HCT116 (cell line): Measurements from ENCODE around the gene FALEC. TPM values are rescaled to one million over a fixed set of nuclear protein-coding genes. Genes with fewer than 3 reads are reported as not detected.
A peak's percentile ranks its signal among the peaks of the same experiment; 100 is the strongest.

ENCODE experiments used
- ATAC-seq: fragments of 200-7000 bp; cut with Tn5 transposase; 2 replicates; pipeline ENCODE4 v1.9.1; 2020; ENCODE audit warnings: mild to moderate bottlenecking, moderate library complexity
- BruUV-seq: library from RNA; stranded (reverse); fragments of 400-500 nt; replicated peaks from 2 replicates; lab custom pipeline; 2021; lab: Mats Ljungman, UMichigan
- CTCF ChIA-PET: fragments of 300-600 bp; sonication (Branson Sonifier 250); formaldehyde crosslinking; loops from one replicate; lab custom pipeline; 2021; ENCODE audit warnings: antibody characterized with exemption; lab: Charles Lee
- POLR2A ChIA-PET: fragments of 300-600, 350-600 bp; sonication (Branson Sonifier 250); formaldehyde crosslinking; loops from one replicate; lab custom pipeline; 2021; ENCODE audit warnings: antibody characterized with exemption; lab: Charles Lee
- RAD21 ChIA-PET, 2 experiments: fragments of 300-600 bp; sonication (Branson Sonifier 250); formaldehyde crosslinking; loops; one replicate each; lab custom pipeline; 2023; ENCODE audit warnings: low total read pairs in 2 of 2; ENCODE audit not compliant: uncharacterized antibody in 2 of 2, unreplicated experiment in 2 of 2, low non-redundant PET in 1 of 2; lab: Charles Lee
- DNase-seq: peaks from one replicate; pipeline ENCODE4 v3.0.0-alpha.2; 2010; ENCODE audit warnings: low read depth, low spot score
- H2AFZ ChIP-seq: fragments of 200-600 bp; shearing (Covaris generic), sonication (generic); 2 replicates; pipeline ENCODE4 v1.6.1; 2017; ENCODE audit warnings: low read depth, mixed run types, mixed read lengths, antibody characterized with exemption, low read length; ENCODE audit not compliant: poor library complexity, severe bottlenecking
- H3K27ac ChIP-seq: 2 replicates; pipeline ENCODE4 v1.5.1; 2012; ENCODE audit warnings: low read depth, low read length
- H3K27me3 ChIP-seq: fragments of 200-600 bp; sonication (generic); 2 replicates; pipeline ENCODE4 v1.6.1; 2016; ENCODE audit warnings: mixed run types, low read length, mixed read lengths; ENCODE audit not compliant: insufficient read depth
- H3K36me3 ChIP-seq, 2 experiments: fragments of 200-500 bp in 1 of 2; fragments of 200-600 bp in 1 of 2; sonication (Bioruptor generic) in 1 of 2; sonication (generic) in 1 of 2; 2 replicates each; pipeline versions ENCODE4 v1.5.1 to v1.6.1; 2014 to 2016; ENCODE audit warnings: low read length in 2 of 2, inconsistent platforms in 1 of 2, mixed read lengths in 1 of 2, mixed run types in 1 of 2; ENCODE audit not compliant: insufficient read depth in 2 of 2, control insufficient read depth in 1 of 2
- H3K4me1 ChIP-seq, 2 experiments: fragments of 200-600 bp in 1 of 2; sonication (generic) in 1 of 2; 2 replicates each; pipeline versions ENCODE4 v1.5.1 to v1.6.1; 2012 to 2017; ENCODE audit warnings: low read length in 2 of 2, inconsistent platforms in 1 of 2, mild to moderate bottlenecking in 1 of 2, mixed read lengths in 1 of 2, mixed run types in 1 of 2, moderate library complexity in 1 of 2; ENCODE audit not compliant: insufficient read depth in 2 of 2, control insufficient read depth in 1 of 2
- H3K4me2 ChIP-seq: fragments of 200-600 bp; sonication (generic); 2 replicates; pipeline ENCODE4 v1.6.1; 2017; ENCODE audit warnings: mixed run types, low read length, mixed read lengths
- H3K4me3 ChIP-seq, 2 experiments: fragments of 200-600 bp in 1 of 2; sonication (generic) in 1 of 2; replicated peaks in 1 of 2; 2 replicates each; pipeline ENCODE4 v1.5.1; 2011 to 2016; ENCODE audit warnings: low read length in 2 of 2, control low read depth in 1 of 2, low read depth in 1 of 2, mild to moderate bottlenecking in 1 of 2, mixed read lengths in 1 of 2, mixed run types in 1 of 2
- H3K79me2 ChIP-seq: fragments of 200-600 bp; sonication (generic); 2 replicates; pipeline ENCODE4 v1.6.1; 2017; ENCODE audit warnings: mild to moderate bottlenecking, mixed run types, low read length, moderate library complexity, mixed read lengths; ENCODE audit not compliant: insufficient read depth
- H3K9ac ChIP-seq: fragments of 200-600 bp; sonication (generic); 2 replicates; pipeline ENCODE4 v1.6.1; 2016; ENCODE audit warnings: low read length, mixed read lengths
- H3K9me2 ChIP-seq: fragments of 200-600 bp; sonication (generic), shearing (Covaris generic); 2 replicates; pipeline ENCODE4 v1.6.1; 2017; ENCODE audit warnings: mixed run types, mild to moderate bottlenecking, moderate library complexity; ENCODE audit not compliant: insufficient read depth
- H3K9me3 ChIP-seq, 2 experiments: fragments of 200-500 bp in 1 of 2; fragments of 200-600 bp in 1 of 2; sonication (Bioruptor generic) in 1 of 2; sonication (generic) in 1 of 2; 2 replicates each; pipeline ENCODE4 v1.6.1; 2014 to 2017; ENCODE audit warnings: low read length in 2 of 2, mixed read lengths in 2 of 2, inconsistent platforms in 1 of 2, low read depth in 1 of 2, mild to moderate bottlenecking in 1 of 2, mixed run types in 1 of 2, moderate library complexity in 1 of 2; ENCODE audit not compliant: control insufficient read depth in 1 of 2, insufficient read depth in 1 of 2
- H4K20me1 ChIP-seq: fragments of 200-600 bp; sonication (generic), shearing (Covaris generic); 2 replicates; pipeline ENCODE4 v1.6.1; 2017; ENCODE audit warnings: mixed run types, mild to moderate bottlenecking, moderate library complexity; ENCODE audit not compliant: insufficient read depth
- CBX3 ChIP-seq: IDR thresholded peaks from 2 replicates; pipeline ENCODE4 v1.6.1; 2012; ENCODE audit warnings: low read depth
- POLR2A ChIP-seq: IDR thresholded peaks from 2 replicates; pipeline ENCODE4 v1.7.0; 2011; ENCODE audit warnings: borderline replicate concordance; ENCODE audit not compliant: insufficient read depth, insufficient read length; ENCODE audit errors: extremely low read depth
- POLR2AphosphoS5 ChIP-seq: IDR thresholded peaks from 2 replicates; pipeline ENCODE4 v1.6.1; 2011; ENCODE audit warnings: mild to moderate bottlenecking, low read depth, low read length, moderate library complexity
- SIN3A ChIP-seq: IDR thresholded peaks from 2 replicates; pipeline ENCODE4 v1.6.1; 2012; ENCODE audit warnings: low read depth
- TCF7L2 ChIP-seq: IDR thresholded peaks from 2 replicates; pipeline ENCODE4 v1.7.0; 2011; ENCODE audit warnings: borderline replicate concordance, inconsistent platforms; ENCODE audit not compliant: insufficient read depth, insufficient read length; ENCODE audit errors: extremely low read depth
- YY1 ChIP-seq: IDR thresholded peaks from 2 replicates; pipeline ENCODE4 v1.6.1; 2011; ENCODE audit warnings: low read length, low read depth, moderate library complexity, mild to moderate bottlenecking; ENCODE audit not compliant: insufficient replicate concordance; ENCODE audit errors: extremely low read depth
- ZFX ChIP-seq: fragments of 450-650 bp; IDR thresholded peaks from 2 replicates; pipeline ENCODE4 v1.6.1; 2017
- intact Hi-C: fragments of 100-400 bp; cut with micrococcal nuclease; formaldehyde crosslinking; loops from 2 replicates; pipeline ENCODE4 v1.10.0; 2022
- total RNA-seq: library from RNA; stranded (reverse); gene quantifications from one replicate; pipeline ENCODE4 v1.2.1, GENCODE V29; 2021; ENCODE audit not compliant: unreplicated experiment
- TF ChIP-seq, protein P1 (sequence below), 3 experiments: fragments of 200-600 bp in 1 of 3; sonication (generic) in 1 of 3; IDR thresholded peaks in 2 of 3; conservative IDR thresholded peaks in 1 of 3; 2 replicates each; pipeline ENCODE4 v1.5.1; 2012 to 2017; ENCODE audit warnings: low read depth in 2 of 3, low read length in 2 of 3, antibody characterized with exemption in 1 of 3, borderline replicate concordance in 1 of 3, control low read depth in 1 of 3, mild to moderate bottlenecking in 1 of 3, mixed read lengths in 1 of 3, mixed run types in 1 of 3, moderate library complexity in 1 of 3; ENCODE audit not compliant: insufficient read depth in 1 of 3
- TF ChIP-seq, protein P2 (sequence below): IDR thresholded peaks from 2 replicates; pipeline ENCODE4 v1.6.1; 2012

The FALEC gene
- total RNA-seq, 1 experiment from 2014 or later: 0.59 TPM

DNA sequence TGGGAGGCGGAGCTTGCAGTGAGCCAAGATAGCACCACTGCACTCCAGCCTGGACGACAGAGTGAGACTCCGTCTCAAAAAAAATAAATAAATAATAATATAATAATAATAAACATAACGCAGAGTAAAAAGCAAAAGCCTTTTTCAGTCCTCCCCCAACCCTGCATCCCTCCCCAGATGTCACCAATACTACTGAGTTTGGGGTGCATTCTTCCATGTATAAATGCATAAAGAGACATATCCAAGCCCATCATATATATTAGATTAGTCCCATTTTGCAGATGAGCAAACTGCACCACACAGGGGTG lies 32.7 kb downstream of the FALEC start:
- H3K79me2 ChIP-seq: no peaks in the 10 kb centered on the region

DNA sequence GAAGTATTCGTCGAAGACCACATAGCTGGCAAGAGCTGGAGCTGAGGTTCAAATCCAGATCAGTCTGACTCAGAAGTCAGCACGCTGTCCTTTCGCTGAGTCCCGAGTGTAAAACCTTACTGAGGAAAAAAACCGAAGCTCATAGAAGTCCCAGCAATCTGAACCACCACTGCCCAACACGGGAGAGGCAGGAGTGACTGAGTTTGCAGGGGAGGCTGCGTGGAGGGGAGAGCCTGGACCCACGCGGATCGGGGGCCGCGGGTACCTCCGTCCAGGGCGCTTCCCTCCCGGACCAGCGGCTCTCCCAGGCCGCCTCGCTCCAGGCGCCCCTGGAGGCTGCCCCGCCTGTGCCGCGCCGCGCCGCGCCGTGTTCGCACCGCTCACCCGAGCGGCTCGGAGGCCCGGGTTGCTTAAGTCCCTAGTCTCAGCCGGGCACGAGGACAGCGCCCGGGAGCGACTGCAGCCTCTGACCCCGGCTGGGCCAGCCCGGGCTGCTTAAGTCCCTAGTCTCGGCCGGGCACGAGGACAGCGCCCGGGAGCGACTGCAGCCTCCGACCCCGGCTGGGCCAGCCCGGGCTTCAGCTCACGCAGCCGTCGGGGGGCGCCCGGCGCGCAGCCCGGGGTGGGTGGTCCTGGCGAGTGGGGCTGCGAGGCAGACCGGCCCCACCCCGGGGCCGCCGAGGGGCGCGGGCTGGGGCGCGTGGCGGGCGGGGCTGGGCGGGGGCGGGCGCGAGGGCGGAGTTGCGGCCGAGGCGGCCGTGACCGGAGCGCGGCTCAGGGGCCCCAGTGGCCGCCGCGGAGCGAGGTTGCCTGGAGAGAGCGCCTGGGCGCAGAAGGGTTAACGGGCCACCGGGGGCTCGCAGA lies 33.3 kb downstream of the FALEC start, which contains the start of gene ADAMTSL4:
Gene ADAMTSL4, plus strand, starts transcription at position 777 of the 864 bp plus-strand sequence. CDS start 2,881 bp downstream, outside the sequence.
- intact Hi-C loops: no loop called here
- Histone ChIP-seq H3K79me2 (no peaks in the 10 kb centered on the region), H3K4me3 (peak within 1 kb of the TSS; percentile 44 to 59), H3K36me3 (no peaks in the 10 kb centered on the region), H4K20me1 (no peaks in the 10 kb centered on the region), H3K9me2 (no peaks in the 10 kb centered on the region), H3K9me3 (no peaks in the 10 kb centered on the region), H3K4me1 (peaks cover 10 to 30% of the 10 kb centered on the region in 2 experiments; a peak in 3 of 4 replicates), H3K9ac (peak within 1 kb of the TSS; percentile 72), H3K27me3 (no peaks in the 10 kb centered on the region), H2AFZ (peak within 1 kb of the TSS; percentile 63), H3K27ac (peak within 1 kb of the TSS; percentile 62), H3K4me2 (peak within 1 kb of the TSS; percentile 97)
- RAD21 ChIA-PET: interaction anchor here in 1 of 2 experiments (0.6 kb wide), 1 partner anchor 56 kb away, joined by 3 read pairs; no protein-coding TSS in a partner anchor
- CTCF ChIA-PET: interaction anchor here (1.1 to 4.8 kb wide), 3 partner anchors 11 to 16 kb away, joined by 4 to 35 read pairs (median 8); no protein-coding TSS in a partner anchor
- BruUV-seq: no TSS peak
- POLR2A ChIA-PET: interaction anchor here (0.6 to 1.0 kb wide), 2 partner anchors 14 to 648 kb away, joined by 3 read pairs; no protein-coding TSS in a partner anchor
- no peak for DNase-seq
- TF ChIP-seq TCF7L2 (peak; percentile 9), POLR2AphosphoS5 (peak; percentile 6; the same call in 1 of the 2 replicates), POLR2A (no peak), ZFX (peak; percentile 58; the same call in 1 of the 2 replicates)
- TF ChIP-seq, protein P1, sequence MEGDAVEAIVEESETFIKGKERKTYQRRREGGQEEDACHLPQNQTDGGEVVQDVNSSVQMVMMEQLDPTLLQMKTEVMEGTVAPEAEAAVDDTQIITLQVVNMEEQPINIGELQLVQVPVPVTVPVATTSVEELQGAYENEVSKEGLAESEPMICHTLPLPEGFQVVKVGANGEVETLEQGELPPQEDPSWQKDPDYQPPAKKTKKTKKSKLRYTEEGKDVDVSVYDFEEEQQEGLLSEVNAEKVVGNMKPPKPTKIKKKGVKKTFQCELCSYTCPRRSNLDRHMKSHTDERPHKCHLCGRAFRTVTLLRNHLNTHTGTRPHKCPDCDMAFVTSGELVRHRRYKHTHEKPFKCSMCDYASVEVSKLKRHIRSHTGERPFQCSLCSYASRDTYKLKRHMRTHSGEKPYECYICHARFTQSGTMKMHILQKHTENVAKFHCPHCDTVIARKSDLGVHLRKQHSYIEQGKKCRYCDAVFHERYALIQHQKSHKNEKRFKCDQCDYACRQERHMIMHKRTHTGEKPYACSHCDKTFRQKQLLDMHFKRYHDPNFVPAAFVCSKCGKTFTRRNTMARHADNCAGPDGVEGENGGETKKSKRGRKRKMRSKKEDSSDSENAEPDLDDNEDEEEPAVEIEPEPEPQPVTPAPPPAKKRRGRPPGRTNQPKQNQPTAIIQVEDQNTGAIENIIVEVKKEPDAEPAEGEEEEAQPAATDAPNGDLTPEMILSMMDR (IDR thresholded peaks at IDR 0.05 in 2 of 3, conservative IDR thresholded peaks at IDR 0.05 in 1 of 3; ENCODE audit: borderline replicate concordance in 1 of 3, insufficient read depth in 1 of 3, low read depth in 2 of 3, low read length in 2 of 3): 0 out of 6 replicates have a peak, but pooled peaks of 1 of the 3 experiments have one; percentile 9
- peak; percentile 79 for ATAC-seq

More for the DNA sequence above, 32.7 kb downstream of the FALEC start:
- peak overlapping the region; percentile 63 for H2AFZ ChIP-seq
- RAD21 ChIA-PET: no interaction called here
- peak overlapping the region; percentile 44 to 59 for H3K4me3 ChIP-seq
- no peaks in the 10 kb centered on the region for H3K36me3 ChIP-seq
- H3K9me3 ChIP-seq: no peaks in the 10 kb centered on the region
- H3K4me2 ChIP-seq: peak overlapping the region; percentile 97
- peak overlapping the region; percentile 72 for H3K9ac ChIP-seq
- intact Hi-C loops: no loop called here
- ATAC-seq (no peak), DNase-seq (no peak)
- H3K27ac ChIP-seq: peak overlapping the region; percentile 62
- no peaks in the 10 kb centered on the region for H3K27me3 ChIP-seq
- H3K4me1 ChIP-seq: peaks cover 10 to 30% of the 10 kb centered on the region in 2 experiments; a peak in 3 of 4 replicates
- CTCF ChIA-PET: interaction anchor here (0.7 to 4.8 kb wide), 4 partner anchors 11 to 27 kb away, joined by 3 to 35 read pairs (median 6); no protein-coding TSS in a partner anchor
- BruUV-seq: no TSS peak
- POLR2A ChIA-PET: interaction anchor here (1.0 kb wide), 1 partner anchor 15 kb away, joined by 3 read pairs; no protein-coding TSS in a partner anchor
- no peaks in the 10 kb centered on the region for H4K20me1 ChIP-seq
- H3K9me2 ChIP-seq: no peaks in the 10 kb centered on the region
- TF ChIP-seq, protein P2, sequence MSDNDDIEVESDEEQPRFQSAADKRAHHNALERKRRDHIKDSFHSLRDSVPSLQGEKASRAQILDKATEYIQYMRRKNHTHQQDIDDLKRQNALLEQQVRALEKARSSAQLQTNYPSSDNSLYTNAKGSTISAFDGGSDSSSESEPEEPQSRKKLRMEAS: no peak
- TF ChIP-seq TCF7L2 (no peak), ZFX (no peak), YY1 (no peak), SIN3A (no peak), CBX3 (no peak)
